ENCODE results near the gene DCN.

DNA sequence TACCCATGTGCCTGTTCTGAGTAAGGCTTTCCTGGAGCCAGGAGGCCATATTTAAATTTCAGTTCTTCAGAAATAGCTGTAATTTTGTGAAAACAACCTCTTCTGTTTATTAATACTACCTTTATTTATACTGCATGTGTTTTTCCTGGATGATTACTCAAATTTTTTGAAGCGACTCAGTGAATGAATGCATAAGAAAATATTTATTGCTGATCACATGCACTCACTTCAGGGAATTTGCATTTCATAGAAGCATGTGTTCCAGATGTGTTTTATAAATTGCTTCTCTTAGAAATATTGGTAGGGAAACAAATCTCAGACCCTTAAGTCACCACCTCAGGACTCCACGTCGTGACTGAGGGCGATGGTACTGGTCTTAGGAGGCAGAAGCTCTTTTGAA is 21.8 kb upstream of the DCN start:
- TF ChIP-seq, protein P1, sequence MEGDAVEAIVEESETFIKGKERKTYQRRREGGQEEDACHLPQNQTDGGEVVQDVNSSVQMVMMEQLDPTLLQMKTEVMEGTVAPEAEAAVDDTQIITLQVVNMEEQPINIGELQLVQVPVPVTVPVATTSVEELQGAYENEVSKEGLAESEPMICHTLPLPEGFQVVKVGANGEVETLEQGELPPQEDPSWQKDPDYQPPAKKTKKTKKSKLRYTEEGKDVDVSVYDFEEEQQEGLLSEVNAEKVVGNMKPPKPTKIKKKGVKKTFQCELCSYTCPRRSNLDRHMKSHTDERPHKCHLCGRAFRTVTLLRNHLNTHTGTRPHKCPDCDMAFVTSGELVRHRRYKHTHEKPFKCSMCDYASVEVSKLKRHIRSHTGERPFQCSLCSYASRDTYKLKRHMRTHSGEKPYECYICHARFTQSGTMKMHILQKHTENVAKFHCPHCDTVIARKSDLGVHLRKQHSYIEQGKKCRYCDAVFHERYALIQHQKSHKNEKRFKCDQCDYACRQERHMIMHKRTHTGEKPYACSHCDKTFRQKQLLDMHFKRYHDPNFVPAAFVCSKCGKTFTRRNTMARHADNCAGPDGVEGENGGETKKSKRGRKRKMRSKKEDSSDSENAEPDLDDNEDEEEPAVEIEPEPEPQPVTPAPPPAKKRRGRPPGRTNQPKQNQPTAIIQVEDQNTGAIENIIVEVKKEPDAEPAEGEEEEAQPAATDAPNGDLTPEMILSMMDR (IDR thresholded peaks at IDR 0.05), result no peak
- no peak for TF ChIP-seq POLR2A (IDR thresholded peaks at IDR 0.05)
